ENCODE data around the gene HPS4. TPM values are rescaled to one million over a fixed set of nuclear protein-coding genes. Genes with fewer than 3 reads are reported as not detected.
"Not testable (repeated sequence)": the region's sequence is repeated elsewhere in the genome, so short reads cannot be mapped to it uniquely, and the experiment has no call there.

HPS4 gene
- total RNA-seq (10 to 100 TPM; 24.1 to 37.8 (median 34.0) TPM), polyA plus RNA-seq (10 to 100 TPM; 18.9 to 27.5 TPM)
- long read RNA-seq, donor 1, full-length matches to known transcripts, result 8 of 70 reads
- long read RNA-seq, donor 1, partial matches to known transcripts, result 47 of 70 reads
- long read RNA-seq, donor 1, other reads (novel, unspliced or antisense), result 15 of 70 reads
- long read RNA-seq, donor 2, full-length matches to known transcripts, result 4 of 4 reads
- long read RNA-seq, donor 2, partial matches to known transcripts, result 0 of 4 reads
- long read RNA-seq, donor 2, other reads (novel, unspliced or antisense), result 0 of 4 reads
- long read RNA-seq, donor 3, full-length matches to known transcripts, result 16 of 47 reads
- long read RNA-seq, donor 3, partial matches to known transcripts, result 15 of 47 reads
- long read RNA-seq, donor 3, other reads (novel, unspliced or antisense), result 16 of 47 reads

DNA sequence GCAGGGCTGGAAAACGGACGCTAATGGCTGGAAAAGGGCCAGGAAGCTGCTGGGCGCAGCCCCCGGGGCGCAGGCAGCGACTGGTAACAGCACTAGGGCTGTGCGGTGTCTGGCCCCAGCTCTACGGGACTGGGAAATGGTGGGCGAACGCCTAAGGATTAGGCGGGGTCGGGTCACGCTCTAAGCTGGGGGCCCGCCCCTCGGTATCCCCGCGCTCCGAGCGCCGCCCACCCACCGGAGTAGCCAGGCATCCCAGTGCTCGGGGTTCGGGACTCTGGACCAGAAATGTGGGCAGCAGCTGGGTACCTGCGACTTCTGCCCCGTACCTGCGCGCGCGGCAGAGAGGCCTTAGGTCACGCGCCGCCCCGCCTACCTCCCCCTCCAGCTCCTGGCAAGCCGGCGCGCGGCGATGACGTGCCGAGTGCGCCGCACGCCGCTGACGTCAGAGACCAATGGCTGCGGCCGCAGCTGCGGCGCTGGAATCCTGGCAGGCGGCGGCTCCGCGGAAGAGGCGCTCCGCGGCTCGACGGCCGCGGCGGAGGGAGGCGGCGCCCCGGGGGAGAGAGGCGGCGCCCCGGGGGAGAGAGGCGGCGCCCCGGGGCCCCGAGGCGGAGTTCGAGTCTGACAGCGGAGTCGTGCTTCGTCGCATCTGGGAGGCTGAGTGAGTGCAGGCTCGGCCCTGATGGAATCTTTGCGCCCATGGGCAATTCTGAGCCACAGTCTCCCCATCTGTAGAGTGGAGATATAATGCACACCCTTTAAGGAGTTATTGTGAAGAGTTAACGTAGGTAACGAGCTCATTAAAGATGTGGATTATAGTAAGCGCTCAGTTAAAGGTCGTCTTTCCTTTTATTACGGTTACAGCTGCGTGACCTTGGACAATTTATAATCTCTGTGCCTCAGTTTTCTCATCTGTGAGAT is at the start of gene HPS4, which contains the start of gene SRRD:
Gene HPS4, minus strand, starts transcription at position 345 of the 921 bp plus-strand sequence. CDS start 2,021 bp downstream, outside the sequence.
Gene SRRD, plus strand, starts transcription at position 439 of the 921 bp plus-strand sequence. Its CDS starts 14 bp downstream, at position 453.
- peaks cover 14% of the 10 kb centered on the region for H3K4me1 ChIP-seq (ENCODE audit: insufficient read depth)
- intact Hi-C loops (cut with DNase I), result loop anchor here in 1 of 4 donors (10.0 kb wide), 1 partner anchor 101 kb away; no protein-coding TSS in a partner anchor
- WGBS, 3 donors, result 0 to 1% (median 1%) methylated on average over 26 to 84 of the region's 85 CpGs

DNA sequence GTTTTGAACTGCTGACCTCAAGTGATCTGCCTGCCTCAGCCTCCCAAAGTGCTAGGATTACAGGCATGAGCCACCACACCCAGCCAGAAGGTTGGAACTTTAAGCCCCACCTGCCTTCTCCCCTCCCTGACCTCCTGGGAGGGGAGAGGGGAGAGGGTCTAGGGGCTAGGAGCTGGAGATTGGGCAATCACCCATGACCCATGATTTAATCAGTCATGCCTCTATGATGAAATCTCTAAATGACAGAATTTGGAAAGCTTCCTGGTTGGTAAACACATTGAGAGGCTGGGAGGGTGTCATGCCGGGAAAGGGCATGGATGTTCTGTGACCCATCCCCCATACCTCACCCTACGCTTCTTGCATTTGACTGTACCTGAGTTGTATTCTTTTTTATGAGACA is 45.8 kb upstream of the HPS4 start:
- no peaks in the 10 kb centered on the region for H3K27me3 ChIP-seq
- 86 to 91% (median 90%) methylated on average over 2 of the region's 2 CpGs for WGBS, 3 donors
- H3K27ac ChIP-seq, result no peak overlapping the region
- TF ChIP-seq, protein P1, sequence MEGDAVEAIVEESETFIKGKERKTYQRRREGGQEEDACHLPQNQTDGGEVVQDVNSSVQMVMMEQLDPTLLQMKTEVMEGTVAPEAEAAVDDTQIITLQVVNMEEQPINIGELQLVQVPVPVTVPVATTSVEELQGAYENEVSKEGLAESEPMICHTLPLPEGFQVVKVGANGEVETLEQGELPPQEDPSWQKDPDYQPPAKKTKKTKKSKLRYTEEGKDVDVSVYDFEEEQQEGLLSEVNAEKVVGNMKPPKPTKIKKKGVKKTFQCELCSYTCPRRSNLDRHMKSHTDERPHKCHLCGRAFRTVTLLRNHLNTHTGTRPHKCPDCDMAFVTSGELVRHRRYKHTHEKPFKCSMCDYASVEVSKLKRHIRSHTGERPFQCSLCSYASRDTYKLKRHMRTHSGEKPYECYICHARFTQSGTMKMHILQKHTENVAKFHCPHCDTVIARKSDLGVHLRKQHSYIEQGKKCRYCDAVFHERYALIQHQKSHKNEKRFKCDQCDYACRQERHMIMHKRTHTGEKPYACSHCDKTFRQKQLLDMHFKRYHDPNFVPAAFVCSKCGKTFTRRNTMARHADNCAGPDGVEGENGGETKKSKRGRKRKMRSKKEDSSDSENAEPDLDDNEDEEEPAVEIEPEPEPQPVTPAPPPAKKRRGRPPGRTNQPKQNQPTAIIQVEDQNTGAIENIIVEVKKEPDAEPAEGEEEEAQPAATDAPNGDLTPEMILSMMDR (IDR thresholded peaks at IDR 0.05), result no peak
- no peak for TF ChIP-seq POLR2A (IDR thresholded peaks at IDR 0.05)
- no peak for TF ChIP-seq EP300 (IDR thresholded peaks at IDR 0.05)
- no peak for DNase-seq
- intact Hi-C loops (cut with DNase I), result no loop called here
- H3K4me1 ChIP-seq (ENCODE audit: insufficient read depth), result no peaks in the 10 kb centered on the region
- H3K9me3 ChIP-seq, result no peaks in the 10 kb centered on the region
- no peaks in the 10 kb centered on the region for H3K36me3 ChIP-seq
- no peak overlapping the region for H3K4me3 ChIP-seq

More for the DNA sequence above, at the start of gene HPS4, which contains the start of gene SRRD:
- Histone ChIP-seq H3K36me3 (no peaks in the 10 kb centered on the region), H3K27me3 (no peaks in the 10 kb centered on the region), H3K9me3 (no peaks in the 10 kb centered on the region), H3K4me3 (peak within 1 kb of the TSS; percentile 81), H3K27ac (peak within 1 kb of the TSS; percentile 84 to 92)
- peak; percentile 82 to 93 (median 89) for DNase-seq
- TF ChIP-seq, protein P1 (IDR thresholded peaks at IDR 0.05), result no peak
- TF ChIP-seq EP300 (IDR thresholded peaks at IDR 0.05) (peak; percentile 11), POLR2A (IDR thresholded peaks at IDR 0.05) (peak; percentile 85)

DNA sequence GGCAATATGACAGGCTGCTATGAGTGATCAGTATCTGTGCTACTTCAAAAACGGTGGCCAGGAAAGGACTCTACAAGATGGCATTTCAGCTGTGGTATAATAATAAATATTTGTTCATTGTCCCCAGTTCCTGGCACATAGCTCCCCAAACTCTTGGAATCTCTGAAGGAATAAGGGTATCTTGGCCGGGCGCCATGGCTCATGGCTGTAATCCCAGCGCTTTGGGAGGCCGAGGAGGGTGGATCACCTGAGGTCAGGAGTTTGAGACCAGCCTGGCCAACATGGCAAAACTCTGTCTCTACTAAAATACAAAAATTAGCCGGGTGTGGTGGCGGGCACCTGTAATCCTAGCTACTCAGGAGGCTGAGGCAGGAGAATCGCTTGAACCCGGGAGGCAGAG is 44.9 kb upstream of the HPS4 start:
- H3K4me1 ChIP-seq (ENCODE audit: insufficient read depth); intact Hi-C loops (cut with DNase I); H3K27me3 ChIP-seq; H3K9me3 ChIP-seq; H3K27ac ChIP-seq; DNase-seq; H3K4me3 ChIP-seq; H3K36me3 ChIP-seq: not testable (repeated sequence)
- WGBS, 3 donors, result 86 to 88% (median 88%) methylated on average over 9 of the region's 9 CpGs

DNA sequence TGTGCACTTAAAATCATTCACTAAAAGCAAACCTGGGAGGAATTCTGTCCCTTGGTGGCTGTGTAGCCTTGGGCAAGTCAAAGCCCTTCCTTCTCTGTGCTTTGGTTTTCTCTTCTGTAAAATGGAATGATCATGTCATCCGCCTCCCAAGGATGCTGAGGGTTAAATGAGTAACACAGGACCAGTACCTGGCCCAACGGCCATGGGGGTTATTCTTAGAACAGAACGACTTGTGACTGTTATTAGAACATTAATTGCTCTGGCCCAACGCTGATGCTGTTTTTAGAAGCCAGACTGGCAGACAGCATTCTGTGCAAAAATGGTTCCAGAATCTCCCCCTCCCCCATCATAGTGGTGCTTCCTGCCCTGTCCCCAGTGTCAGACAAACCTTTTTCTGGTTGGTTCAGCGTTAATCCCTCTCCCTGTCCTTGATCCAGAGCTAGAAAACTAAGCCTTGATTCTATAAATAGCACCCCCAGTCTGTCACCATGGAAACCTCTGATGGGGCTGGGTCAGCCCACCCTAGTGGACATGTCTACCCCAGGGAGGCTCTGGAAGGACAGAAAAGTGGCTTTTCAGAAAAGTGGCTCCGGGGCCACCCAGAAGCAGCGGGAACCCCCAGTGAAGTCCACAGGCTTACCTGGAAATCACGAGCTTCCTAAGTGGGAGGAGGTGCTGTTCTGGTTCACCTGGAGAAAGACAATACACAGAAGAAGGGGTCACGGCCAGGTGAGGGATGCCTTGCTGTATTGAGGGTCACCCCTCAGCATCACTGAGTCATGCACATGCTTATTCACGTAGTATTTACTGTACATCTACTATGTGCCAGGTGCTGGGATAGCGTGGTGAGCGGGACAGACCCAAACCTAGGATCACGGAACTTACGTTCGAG is 44.2 kb upstream of the HPS4 start:
- Histone ChIP-seq H3K4me3 (no peak overlapping the region), H3K4me1 (ENCODE audit: insufficient read depth) (no peaks in the 10 kb centered on the region), H3K9me3 (no peaks in the 10 kb centered on the region), H3K27ac (no peak overlapping the region), H3K36me3 (no peaks in the 10 kb centered on the region), H3K27me3 (no peaks in the 10 kb centered on the region)
- no peak for DNase-seq
- TF ChIP-seq POLR2A (IDR thresholded peaks at IDR 0.05) (no peak), EP300 (IDR thresholded peaks at IDR 0.05) (no peak)
- TF ChIP-seq, protein P1 (IDR thresholded peaks at IDR 0.05), result no peak
- intact Hi-C loops (cut with DNase I), result no loop called here
- 59 to 65% (median 65%) methylated on average over 15 of the region's 15 CpGs for WGBS, 3 donors
